B cell (primary cell): Measurements from ENCODE around the gene RFX8. TPM values are rescaled to one million over a fixed set of nuclear protein-coding genes. Genes with fewer than 3 reads are reported as not detected.

Experiments
- ATAC-seq: fragments of 200-7000 bp; cut with Tn5 transposase; one replicate; pipeline ENCODE4 v1.10.0; 2021; ENCODE audit warnings: low read depth, mild to moderate bottlenecking, moderate number of reproducible peaks, moderate library complexity
- CTCF ChIA-PET: fragments of 350-600 bp; sonication (Branson Sonifier 250); formaldehyde crosslinking; loops from one replicate; lab custom pipeline; 2021; ENCODE audit warnings: antibody characterized with exemption, inconsistent platforms; lab: Charles Lee
- POLR2A ChIA-PET: fragments of 350-600 bp; sonication (Branson Sonifier 250); formaldehyde crosslinking; loops from one replicate; lab custom pipeline; 2021; ENCODE audit warnings: antibody characterized with exemption; lab: Charles Lee
- DNase-seq: peaks from one replicate; pipeline ENCODE4 v3.0.0; 2013
- H2AFZ ChIP-seq: 2 replicates; pipeline ENCODE4 v1.6.1; 2012; ENCODE audit warnings: mild to moderate bottlenecking, low read depth, low read length; ENCODE audit not compliant: insufficient read depth, poor library complexity, severe bottlenecking
- H3K27ac ChIP-seq, 2 donors: 1 replicate in 1 of 2; 2 replicates in 1 of 2; pipeline ENCODE4 v1.5.1; 2012 to 2013; ENCODE audit warnings: low read length in 2 of 2, mild to moderate bottlenecking in 2 of 2, moderate library complexity in 1 of 2
- H3K27me3 ChIP-seq, 4 experiments: fragments of 200-600 bp in 1 of 4; sonication (generic) in 1 of 4; replicated peaks in 1 of 4; 1 replicate in 2 of 4; 2 replicates in 2 of 4; pipeline versions ENCODE4 v1.6.1 to v1.7.0; 2013 to 2016; ENCODE audit warnings: low read length in 3 of 4, mild to moderate bottlenecking in 2 of 4, mixed read lengths in 1 of 4, moderate library complexity in 1 of 4; ENCODE audit not compliant: insufficient read depth in 4 of 4, control insufficient read depth in 3 of 4; ENCODE audit errors: control extremely low read depth in 1 of 4
- H3K36me3 ChIP-seq, 2 experiments: replicated peaks in 1 of 2; 1 replicate in 1 of 2; 2 replicates in 1 of 2; pipeline versions ENCODE4 v1.6.1 to v1.7.1; 2013; ENCODE audit warnings: low read length in 1 of 2; ENCODE audit not compliant: insufficient read depth in 2 of 2, control insufficient read depth in 1 of 2; ENCODE audit errors: control extremely low read depth in 1 of 2, extremely low read depth in 1 of 2
- H3K4me1 ChIP-seq, 2 donors: fragments of 200-600 bp in 1 of 2; sonication (generic) in 1 of 2; 1 replicate in 1 of 2; 2 replicates in 1 of 2; pipeline versions ENCODE4 v1.5.1 to v1.6.1; 2013 to 2017; ENCODE audit warnings: low read length in 2 of 2; ENCODE audit not compliant: control insufficient read depth in 2 of 2, insufficient read depth in 2 of 2
- H3K4me2 ChIP-seq: replicated peaks from 2 replicates; pipeline ENCODE3; 2012; ENCODE audit warnings: mild to moderate bottlenecking, low read depth, low read length; ENCODE audit not compliant: poor library complexity, severe bottlenecking
- H3K4me3 ChIP-seq, 5 experiments: fragments of 200-600 bp in 1 of 5; sonication (generic) in 1 of 5; 1 replicate in 3 of 5; 2 replicates in 2 of 5; pipeline versions ENCODE4 v1.5.1 to v1.7.0; 2011 to 2016; ENCODE audit warnings: low read length in 4 of 5, mild to moderate bottlenecking in 4 of 5, low read depth in 2 of 5, control low read depth in 1 of 5, moderate library complexity in 1 of 5; ENCODE audit not compliant: insufficient read depth in 1 of 5; ENCODE audit errors: control extremely low read depth in 1 of 5, extremely low read depth in 1 of 5
- H3K79me2 ChIP-seq: fragments of 200-600 bp; sonication (generic); one replicate; pipeline ENCODE4 v1.6.0; 2016; ENCODE audit warnings: low read length; ENCODE audit not compliant: control insufficient read depth, insufficient read depth
- H3K9ac ChIP-seq: fragments of 200-600 bp; sonication (generic); 2 replicates; pipeline ENCODE4 v1.6.1; 2017; ENCODE audit warnings: mild to moderate bottlenecking, low read length, moderate library complexity
- H3K9me3 ChIP-seq, 3 donors: one replicate each; pipeline versions ENCODE4 v1.6.1 to v1.7.1; 2013; ENCODE audit warnings: low read length in 2 of 3; ENCODE audit not compliant: control insufficient read depth in 2 of 3, insufficient read depth in 1 of 3; ENCODE audit errors: control extremely low read depth in 1 of 3
- H4K20me1 ChIP-seq: 2 replicates; pipeline ENCODE4 v1.6.0; 2012; ENCODE audit warnings: mild to moderate bottlenecking, low read length; ENCODE audit not compliant: insufficient read depth, control insufficient read depth, poor library complexity, severe bottlenecking
- H3K27ac Mint-ChIP-seq: one replicate; pipeline ENCODE4 v1.8.0; 2021; ENCODE audit warnings: mixed read lengths
- H3K27me3 Mint-ChIP-seq: one replicate; pipeline ENCODE4 v1.8.0; 2021; ENCODE audit warnings: mixed read lengths
- H3K4me1 Mint-ChIP-seq: one replicate; pipeline ENCODE4 v1.8.0; 2021; ENCODE audit warnings: mixed read lengths
- H3K4me3 Mint-ChIP-seq: one replicate; pipeline ENCODE4 v1.8.0; 2021; ENCODE audit warnings: mixed read lengths
- H3K9me3 Mint-ChIP-seq: one replicate; pipeline ENCODE4 v1.8.0; 2022; ENCODE audit warnings: mixed read lengths; ENCODE audit not compliant: insufficient read depth
- CTCF ChIP-seq: fragments of 200-600 bp; IDR thresholded peaks from one replicate; pipeline ENCODE4 v1.8.0; 2022; ENCODE audit warnings: antibody characterized with exemption, mild to moderate bottlenecking
- EZH2 ChIP-seq: IDR thresholded peaks from 2 replicates; pipeline ENCODE4 v1.6.1; 2012; ENCODE audit warnings: borderline replicate concordance, low read depth, mild to moderate bottlenecking, moderate library complexity, low read length; ENCODE audit not compliant: insufficient read depth, poor library complexity, severe bottlenecking
- WGBS: methylation state at CpG from one replicate; pipeline ENCODE4 v1.1.5; 2013; ENCODE audit warnings: missing lambda C conversion rate; ENCODE audit not compliant: insufficient coverage; 5-methylcytosine and 5-hydroxymethylcytosine counted together
- intact Hi-C: fragments of 100-400 bp; cut with micrococcal nuclease; formaldehyde crosslinking; loops from one replicate; pipeline ENCODE4 v1.10.0; 2022
- polyA plus RNA-seq: library from polyadenylated mRNA; depleted of rRNA; stranded (reverse); fragments of >200 nt; gene quantifications from 2 replicates; pipeline ENCODE4 v1.2.3, GENCODE V29; 2012
- total RNA-seq, 2 donors: library from RNA; stranded (reverse); fragments of 120-200 nt in 1 of 2; gene quantifications; 1 replicate in 1 of 2; 2 replicates in 1 of 2; pipeline versions ENCODE4 v1.2.3 to v1.2.4, GENCODE V29; 2013 to 2022

Gene RFX8
- total and polyA plus RNA-seq, 2 donors (not counting 1 experiment from before 2014, with no cell fraction given) = not detected

GRCh38 chr2:101479810-101480209 is 4.9 kb upstream of the RFX8 start:
- Histone ChIP-seq H3K9me3 (peaks cover 0 to 3% (median 0%) of the 10 kb centered on the region in 3 donors), H3K27me3 (peaks cover 0 to 24% (median 4%) of the 10 kb centered on the region in 4 experiments), H3K4me1 (peaks cover 2 to 3% of the 10 kb centered on the region in 2 donors), H3K27ac (no peak overlapping the region), H3K4me3 (no peak overlapping the region), H3K9ac (no peak overlapping the region), H2AFZ (no peak overlapping the region), H4K20me1 (no peaks in the 10 kb centered on the region), H3K79me2 (no peaks in the 10 kb centered on the region), H3K36me3 (no peaks in the 10 kb centered on the region), H3K4me2 (no peak overlapping the region)
- DNase-seq = no peak
- Mint-ChIP-seq H3K9me3 (no peaks in the 10 kb centered on the region), H3K27ac (no peak overlapping the region), H3K4me3 (no peak overlapping the region), H3K4me1 (peaks cover 3% of the 10 kb centered on the region), H3K27me3 (peaks cover 35% of the 10 kb centered on the region)
- TF ChIP-seq EZH2 (no peak), CTCF (no peak)
- intact Hi-C loops = no loop called here
- no peak for ATAC-seq
- POLR2A ChIA-PET = no interaction called here
- 33% methylated on average over 8 of the region's 9 CpGs for WGBS
- CTCF ChIA-PET = interaction anchor here (1.7 kb wide), 1 partner anchor 342 kb away, joined by 4 read pairs; no protein-coding TSS in a partner anchor

GRCh38 chr2:101479328-101479727 is 4.4 kb upstream of the RFX8 start:
- 86% methylated on average over 3 of the region's 4 CpGs for WGBS

More at GRCh38 chr2:101479328-101479727, 4.4 kb upstream of the RFX8 start:
- H3K4me3 Mint-ChIP-seq = no peak overlapping the region
- no peak for TF ChIP-seq EZH2
- no peak for TF ChIP-seq CTCF
- ChIA-PET CTCF (interaction anchor here (1.7 kb wide), 1 partner anchor 342 kb away, joined by 4 read pairs; no protein-coding TSS in a partner anchor), POLR2A (no interaction called here)
- H3K9ac ChIP-seq = no peak overlapping the region
- H4K20me1 ChIP-seq = no peaks in the 10 kb centered on the region
- peaks cover 0 to 3% (median 0%) of the 10 kb centered on the region in 3 donors for H3K9me3 ChIP-seq
- DNase-seq = no peak
- no peak overlapping the region for H3K27ac ChIP-seq
- H3K9me3 Mint-ChIP-seq = no peaks in the 10 kb centered on the region
- H2AFZ ChIP-seq = no peak overlapping the region
- H3K4me3 ChIP-seq = no peak overlapping the region
- H3K4me1 Mint-ChIP-seq = peaks cover 8% of the 10 kb centered on the region
- no peaks in the 10 kb centered on the region for H3K36me3 ChIP-seq
- no peak for ATAC-seq
- H3K27me3 ChIP-seq = peaks cover 0 to 29% (median 6%) of the 10 kb centered on the region in 4 experiments
- intact Hi-C loops = no loop called here
- no peaks in the 10 kb centered on the region for H3K79me2 ChIP-seq
- H3K4me2 ChIP-seq = no peak overlapping the region
- H3K27ac Mint-ChIP-seq = no peak overlapping the region
- H3K4me1 ChIP-seq = peaks cover 7 to 8% of the 10 kb centered on the region in 2 donors
- H3K27me3 Mint-ChIP-seq = peaks cover 40% of the 10 kb centered on the region
